ENCODE data around the gene CACYBP. TPM values are rescaled to one million over a fixed set of nuclear protein-coding genes. Genes with fewer than 3 reads are reported as not detected.

The CACYBP gene
- total and polyA plus RNA-seq, 2 of the 8 experiments (the other 6 are each of a cell fraction or from before 2014, with no cell fraction given), result 28.3 to 247 TPM

GRCh38 chr1:175023043-175023921 is 23.5 kb downstream of the CACYBP start, which contains the start of gene MRPS14:
MRPS14 (minus strand) TSS chr1:175023425; CDS start chr1:175023408, 17 bp downstream.
- Histone ChIP-seq H3K4me3 (ENCODE audit: extremely low read depth in 1 of 4, insufficient read depth in 2 of 4, low read depth in 3 of 4, low read length in 4 of 4) (peak within 1 kb of the TSS; percentile 79 to 98 (median 97)), H3K9ac (replicated peaks in 1 of 4; ENCODE audit: extremely low read depth in 1 of 4, low read depth in 3 of 4, low read length in 3 of 4) (peak within 1 kb of the TSS; percentile 88 to 99 (median 94)), H3K4me1 (replicated peaks in 1 of 4; ENCODE audit: control insufficient read depth in 3 of 4, insufficient read depth in 4 of 4, low read length in 3 of 4) (no peaks in the 10 kb centered on the region), H3K18ac (ENCODE audit: extremely low read depth, low read length) (peak within 1 kb of the TSS; percentile 71), H3K9me3 (ENCODE audit: insufficient read depth in 2 of 2, low read depth in 1 of 2, low read length in 1 of 2) (no peaks in the 10 kb centered on the region), H4K5ac (ENCODE audit: insufficient read length, low read depth, low read length) (peak within 1 kb of the TSS; percentile 17), H3K4me2 (ENCODE audit: insufficient read depth in 1 of 2, low read depth in 2 of 2, low read length in 2 of 2) (peak within 1 kb of the TSS; percentile 40 to 73), H3K36me3 (ENCODE audit: control insufficient read depth in 2 of 4, insufficient read depth in 4 of 4, low read length in 3 of 4) (peaks cover 0 to 6% (median 1%) of the 10 kb centered on the region in 4 experiments; a peak in 2 of 8 replicates), H2AFZ (ENCODE audit: low read length) (peak within 1 kb of the TSS; percentile 96), H3K79me2 (ENCODE audit: control insufficient read depth in 1 of 2, insufficient read depth in 2 of 2, low read length in 2 of 2) (peaks cover 0 to 23% of the 10 kb centered on the region in 2 experiments; a peak in 2 of 4 replicates), H2BK120ac (replicated peaks; ENCODE audit: low read depth, low read length) (no peak within 1 kb of the TSS), H3K56ac (replicated peaks; ENCODE audit: insufficient read length, low read depth, low read length) (no peak within 1 kb of the TSS), H3K27ac (ENCODE audit: low read depth, low read length) (peak within 1 kb of the TSS; percentile 57; the same call in 1 of the 2 replicates), H3K27me3 (replicated peaks in 1 of 4; ENCODE audit: control insufficient read depth in 3 of 4, extremely low read depth in 1 of 4, insufficient read depth in 3 of 4, low read length in 3 of 4) (no peaks in the 10 kb centered on the region), H2BK15ac (ENCODE audit: low read length) (no peak within 1 kb of the TSS; the same call in 1 of the 2 replicates), H2BK12ac (ENCODE audit: low read depth, low read length) (no peak within 1 kb of the TSS), H3K79me1 (ENCODE audit: low read depth, low read length) (peaks cover 7% of the 10 kb centered on the region), H3K4ac (replicated peaks; ENCODE audit: insufficient read length, low read depth, low read length) (no peak within 1 kb of the TSS), H2BK5ac (ENCODE audit: low read depth, low read length) (no peak within 1 kb of the TSS; the same call in 1 of the 2 replicates), H2AK5ac (ENCODE audit: low read depth, low read length) (no peak within 1 kb of the TSS), H3K23me2 (ENCODE audit: low read depth, low read length) (peaks cover 6% of the 10 kb centered on the region; the same call in 1 of the 2 replicates), H4K91ac (replicated peaks; ENCODE audit: insufficient read length, low read length) (no peak within 1 kb of the TSS), H4K20me1 (replicated peaks in 1 of 2; ENCODE audit: control insufficient read depth in 1 of 2, insufficient read depth in 2 of 2, low read length in 2 of 2) (no peaks in the 10 kb centered on the region), H4K8ac (ENCODE audit: extremely low read depth, insufficient read depth, low read length) (peak within 1 kb of the TSS; percentile 90; the same call in 1 of the 2 replicates), H3K23ac (ENCODE audit: insufficient read length) (no peak within 1 kb of the TSS), H3K14ac (ENCODE audit: insufficient read length) (no peak within 1 kb of the TSS), H2BK20ac (ENCODE audit: low read length) (no peak within 1 kb of the TSS)
- ChIA-PET CTCF (ENCODE audit: partially characterized antibody) (interaction anchor here (0.6 to 1.6 kb wide), 8 partner anchors 9 to 510 kb away, joined by 3 to 5 read pairs (median 4); no protein-coding TSS in a partner anchor), POLR2A (ENCODE audit: partially characterized antibody) (interaction anchor here (0.5 to 5.9 kb wide), 13 partner anchors 8 to 301 kb away, joined by 3 to 66 read pairs (median 5); partner anchors contain the start of gene CACYBP)
- 3% methylated on average over 39 of the region's 42 CpGs; no CpG with 5 or more reads in 1 of the 2 experiments for WGBS, 2 experiments (ENCODE audit: extremely low coverage in 1 of 2, insufficient coverage in 1 of 2, insufficient read length in 1 of 2, insufficient replicate concordance in 2 of 2, low coverage in 1 of 2, low lambda C conversion rate in 2 of 2, missing lambda C conversion rate in 1 of 2)
- DNase-seq (ENCODE audit: low read depth in 1 of 2, low spot score in 2 of 2) (peak; percentile 97 to 98), FAIRE-seq (peak; percentile 88)
- TF ChIP-seq JUND (IDR thresholded peaks at IDR 0.05; ENCODE audit: low read length) (no peak), GTF2F1 (IDR thresholded peaks at IDR 0.05; ENCODE audit: borderline replicate concordance, low read depth, low read length) (0 out of 2 replicates have a peak, but pooled peaks have one; percentile 13), SIRT6 (IDR thresholded peaks at IDR 0.05; ENCODE audit: low read length) (no peak), KDM5A (IDR thresholded peaks at IDR 0.05; ENCODE audit: low read length) (peak; percentile 97), ATF3 (IDR thresholded peaks at IDR 0.05; ENCODE audit: insufficient read depth, low read depth, low read length) (0 out of 2 replicates have a peak, but pooled peaks have one; percentile 53), ASH2L (IDR thresholded peaks at IDR 0.05; ENCODE audit: low read length) (peak; percentile 96), TAF1 (IDR thresholded peaks at IDR 0.05; ENCODE audit: low read depth, low read length) (peak; percentile 93), ZNF274 (IDR thresholded peaks at IDR 0.05; ENCODE audit: borderline replicate concordance, extremely low read depth, low read length) (no peak), CREB1 (IDR thresholded peaks at IDR 0.05) (peak; percentile 95)
